ENCODE measurements around the gene HDAC4. TPM values are rescaled to one million over a fixed set of nuclear protein-coding genes. Genes with fewer than 3 reads are reported as not detected.

Gene HDAC4
- total RNA-seq, 1 experiment from 2014 or later: 44.4 TPM

GRCh38 chr2:239323447-239323846 lies 77.4 kb downstream of the HDAC4 start:
- no peaks in the 10 kb centered on the region for H3K27me3 Mint-ChIP-seq (ENCODE audit: low read depth)
- H3K9me3 Mint-ChIP-seq: no peaks in the 10 kb centered on the region
- ChIA-PET POLR2A (no interaction called here), CTCF (no interaction called here)
- no peak overlapping the region for H3K4me3 Mint-ChIP-seq
- no peak for ATAC-seq
- no peak for TF ChIP-seq NR1H2 (CRISPR knock-in tag; IDR thresholded peaks at IDR 0.05)
- TF ChIP-seq ZBTB43 (CRISPR knock-in tag; IDR thresholded peaks at IDR 0.05): no peak
- TF ChIP-seq ERG (CRISPR knock-in tag; IDR thresholded peaks at IDR 0.05): no peak
- TF ChIP-seq ZNF671 (CRISPR knock-in tag; IDR thresholded peaks at IDR 0.05): no peak
- no peak for TF ChIP-seq IRF2 (CRISPR knock-in tag; IDR thresholded peaks at IDR 0.05; ENCODE audit: borderline replicate concordance, low read depth)
- no peak for TF ChIP-seq NFE2L1 (CRISPR knock-in tag; IDR thresholded peaks at IDR 0.05)
- TF ChIP-seq CREB1 (CRISPR knock-in tag; IDR thresholded peaks at IDR 0.05): no peak
- no peak for TF ChIP-seq SMAD3 (CRISPR knock-in tag; IDR thresholded peaks at IDR 0.05; ENCODE audit: borderline replicate concordance)
- no peak for TF ChIP-seq SP1 (CRISPR knock-in tag; conservative IDR thresholded peaks at IDR 0.05)
- no peak for TF ChIP-seq GABPB1 (CRISPR knock-in tag; IDR thresholded peaks at IDR 0.05)
- no peak for TF ChIP-seq OVOL2 (CRISPR knock-in tag; IDR thresholded peaks at IDR 0.05; ENCODE audit: borderline replicate concordance)
- no peak for TF ChIP-seq FOXK1 (CRISPR knock-in tag; IDR thresholded peaks at IDR 0.05)
- TF ChIP-seq ZNF281 (CRISPR knock-in tag; IDR thresholded peaks at IDR 0.05): no peak
- no peak for TF ChIP-seq JUN (CRISPR knock-in tag; IDR thresholded peaks at IDR 0.05)
- TF ChIP-seq E2F4 (CRISPR knock-in tag; IDR thresholded peaks at IDR 0.05; ENCODE audit: borderline replicate concordance, low read depth): no peak
- no peak for TF ChIP-seq MLX (CRISPR knock-in tag; IDR thresholded peaks at IDR 0.05)
- TF ChIP-seq ZNF396 (CRISPR knock-in tag; IDR thresholded peaks at IDR 0.05; ENCODE audit: borderline replicate concordance): no peak
- no peak for TF ChIP-seq ZNF425 (CRISPR knock-in tag; conservative IDR thresholded peaks at IDR 0.05)
- TF ChIP-seq TP53 (CRISPR knock-in tag; IDR thresholded peaks at IDR 0.05): no peak
- no peak overlapping the region for H3K27ac Mint-ChIP-seq
- no peak for DNase-seq (ENCODE audit: low spot score)
- peaks cover 22% of the 10 kb centered on the region for H3K4me1 Mint-ChIP-seq
- peaks cover 9% of the 10 kb centered on the region for H3K36me3 Mint-ChIP-seq

Measured in WTC11 (cell line).